Hematopoietic multipotent progenitor cell (in vitro differentiated cells): ENCODE data around the gene EIF2S3. TPM values are rescaled to one million over a fixed set of nuclear protein-coding genes. Genes with fewer than 3 reads are reported as not detected.
"Not testable (repeated sequence)": the region's sequence is repeated elsewhere in the genome, so short reads cannot be mapped to it uniquely, and the experiment has no call there.

ENCODE experiments used
- DNase-seq, 3 donors: peaks; one replicate each; pipeline ENCODE4 v3.0.0-alpha.2; 2011 to 2015; ENCODE audit warnings: low read depth in 2 of 3, low spot score in 2 of 3
- total RNA-seq: library from RNA; depleted of rRNA; stranded (reverse); fragments of >200 nt; gene quantifications from one replicate; pipeline ENCODE4 v1.2.3, GENCODE V29; 2012

Gene EIF2S3
- 390 TPM for total RNA-seq

DNA sequence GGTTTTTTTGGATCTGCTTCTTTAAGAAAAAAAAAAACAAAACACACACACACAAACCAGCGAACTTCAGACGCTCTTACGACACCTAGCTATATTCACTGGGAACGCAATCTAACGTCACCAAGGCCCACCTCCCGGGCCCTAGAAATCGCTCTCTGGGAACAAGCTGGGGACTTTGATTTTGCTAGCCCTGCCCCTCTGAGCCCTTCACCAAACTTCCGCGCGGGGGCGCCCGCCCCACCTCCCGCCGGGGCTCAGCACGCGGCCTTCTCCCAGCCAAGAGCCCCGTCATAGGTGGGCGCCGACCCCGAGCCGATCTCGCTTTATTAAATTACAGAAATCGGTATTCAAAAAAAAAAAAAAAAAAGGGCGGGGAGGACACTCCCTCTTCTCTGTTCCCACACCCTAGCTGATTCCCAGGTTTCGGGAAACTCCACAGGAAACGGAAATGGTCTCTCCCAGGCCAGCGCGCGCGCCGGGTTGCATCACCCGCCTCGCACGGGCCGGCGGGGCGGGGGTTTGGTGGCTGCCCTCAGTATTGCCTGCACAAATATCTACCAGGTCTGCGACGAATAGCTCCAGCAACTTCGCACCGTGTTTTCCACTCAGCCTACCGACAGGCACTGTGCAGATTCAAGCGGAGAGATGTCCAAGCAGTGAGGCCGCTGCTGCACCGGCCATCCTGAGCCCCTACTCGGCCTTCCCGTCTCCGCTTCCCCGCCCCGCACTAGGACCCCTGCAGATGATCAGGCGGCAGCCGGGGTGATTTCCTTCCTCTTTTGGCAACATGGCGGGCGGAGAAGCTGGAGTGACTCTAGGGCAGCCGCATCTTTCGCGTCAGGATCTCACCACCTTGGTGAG lies at the start of gene EIF2S3:
TSS of gene EIF2S3 (plus strand) at position 775 of the 861 bp plus-strand sequence. CDS start at position 788, 13 bp downstream.
- peak; percentile 85 to 96 (median 91) for DNase-seq

DNA sequence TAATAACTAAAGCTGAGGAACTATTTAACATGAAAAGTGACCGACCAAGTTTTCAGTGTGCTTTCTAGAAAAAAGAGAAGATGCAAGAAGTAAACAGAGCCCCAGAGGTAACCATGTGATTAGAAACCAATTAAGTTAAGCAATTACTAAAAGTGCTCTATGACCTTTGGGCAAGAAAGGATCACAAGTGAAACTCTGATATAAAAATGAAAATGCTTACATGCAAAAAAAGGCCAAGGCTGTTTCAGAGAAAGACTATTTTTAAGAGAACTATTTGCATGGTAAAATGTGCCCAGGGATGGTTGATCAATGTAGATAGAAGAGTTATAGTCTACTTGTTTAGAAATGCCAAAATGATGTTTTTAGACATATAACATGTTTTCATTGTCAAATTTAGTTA lies 49.7 kb upstream of the EIF2S3 start:
- DNase-seq, result no peak

DNA sequence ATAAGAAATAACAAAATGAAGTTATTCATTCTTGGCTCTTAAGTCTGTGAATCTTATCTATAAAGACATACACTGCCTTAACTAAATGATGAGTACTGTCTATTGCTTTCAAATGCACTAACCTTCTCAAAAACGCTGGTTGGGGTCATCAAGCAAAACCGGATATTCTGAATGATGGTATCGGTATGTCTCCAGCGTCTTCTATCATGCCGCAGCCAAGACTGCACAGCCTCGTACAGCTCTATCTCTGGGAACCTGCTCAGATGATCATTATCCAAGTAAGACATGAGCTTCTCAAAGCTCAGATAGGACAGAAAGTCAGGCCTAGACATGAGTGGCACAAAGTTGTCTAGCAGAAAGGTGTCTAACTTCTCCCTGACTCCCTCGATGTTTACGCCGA lies 48.9 kb upstream of the EIF2S3 start:
- no peak for DNase-seq

DNA sequence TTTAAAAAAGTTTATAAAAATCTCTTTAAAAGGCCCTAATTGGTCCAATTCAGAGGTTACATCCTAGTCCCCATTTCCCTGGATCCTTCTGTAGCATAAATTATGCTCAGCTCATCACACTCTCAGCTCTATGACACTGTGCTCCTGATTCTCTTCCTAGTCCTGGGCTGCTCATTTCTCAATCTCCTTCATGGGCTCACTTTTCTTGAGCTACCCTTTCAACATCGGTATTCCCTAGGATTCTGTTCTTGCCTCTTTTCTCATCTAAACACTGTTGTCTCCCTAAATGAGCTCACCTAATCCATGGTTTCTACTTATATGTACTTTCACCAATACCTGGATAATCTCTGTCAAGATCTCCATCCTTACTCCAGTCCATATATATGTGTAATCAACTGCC lies 42.5 kb upstream of the EIF2S3 start:
- DNase-seq, result no peak

DNA sequence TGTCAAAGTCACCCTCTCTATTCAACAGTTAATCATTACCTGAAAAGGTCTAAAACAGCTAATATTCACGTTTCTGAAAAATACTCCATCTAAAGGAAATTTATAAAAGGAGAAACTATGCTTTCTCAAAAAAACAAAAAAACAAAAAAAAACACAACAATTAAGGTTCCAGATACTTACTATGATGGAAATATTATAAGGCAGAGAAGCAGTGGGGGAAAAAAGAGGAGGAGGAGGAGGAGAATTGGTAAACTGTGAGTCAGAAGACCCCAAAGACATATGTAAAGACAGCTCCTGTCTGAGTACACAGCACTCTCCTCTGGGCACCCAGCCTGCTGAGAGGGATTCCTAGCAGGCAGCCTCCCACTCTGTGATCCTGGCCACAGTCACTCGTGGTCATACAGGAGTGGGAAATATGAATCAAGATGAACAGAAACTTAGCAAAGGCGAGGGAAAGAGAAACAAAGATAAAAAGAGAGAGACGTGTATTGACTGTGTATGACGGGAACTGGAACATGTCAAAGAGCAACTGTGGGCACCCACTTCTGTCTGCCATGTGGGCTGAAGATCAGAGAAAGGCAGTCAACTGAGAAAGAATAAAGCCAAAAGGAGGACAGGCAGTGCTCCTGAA lies 40.3 kb upstream of the EIF2S3 start:
- no peak for DNase-seq

DNA sequence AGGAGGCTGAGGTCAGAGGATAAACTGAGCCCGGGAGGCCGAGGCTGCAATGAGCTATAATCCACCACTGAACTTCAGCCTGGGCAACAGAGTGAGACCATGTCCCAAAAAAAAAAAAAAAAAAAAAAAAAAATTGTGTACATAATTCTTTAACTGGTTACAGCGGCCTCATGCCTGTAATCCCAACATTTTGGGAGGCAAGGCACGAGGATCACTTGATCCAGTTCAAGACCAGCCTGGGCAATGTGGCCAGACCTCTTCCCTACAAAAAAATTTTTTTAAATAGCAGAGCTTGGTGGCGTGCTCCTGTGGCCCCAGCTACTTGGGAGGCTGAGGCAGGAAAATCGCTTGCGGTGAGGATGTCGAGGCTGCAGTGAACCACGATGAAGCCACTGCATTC lies 37.1 kb upstream of the EIF2S3 start:
- DNase-seq, result no peak

DNA sequence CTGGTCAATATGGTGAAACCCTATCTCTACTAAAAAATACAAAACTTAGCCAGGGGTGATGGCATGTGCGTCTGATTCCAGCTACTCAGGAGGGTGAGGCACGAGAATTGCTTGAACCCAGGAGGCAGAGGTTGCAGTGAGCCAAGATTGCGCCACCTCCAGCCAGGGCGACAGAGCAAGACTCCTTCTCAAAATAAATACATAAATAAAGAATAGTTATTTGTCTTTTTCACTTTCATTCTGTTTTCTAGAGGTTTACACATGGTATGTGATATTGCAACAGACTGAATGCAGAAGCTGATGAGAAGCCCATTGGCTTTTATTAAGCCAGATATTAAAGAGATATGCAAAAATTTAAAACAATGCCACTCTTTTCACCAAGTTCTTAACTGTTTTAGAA lies 35.9 kb upstream of the EIF2S3 start:
- no peak for DNase-seq

DNA sequence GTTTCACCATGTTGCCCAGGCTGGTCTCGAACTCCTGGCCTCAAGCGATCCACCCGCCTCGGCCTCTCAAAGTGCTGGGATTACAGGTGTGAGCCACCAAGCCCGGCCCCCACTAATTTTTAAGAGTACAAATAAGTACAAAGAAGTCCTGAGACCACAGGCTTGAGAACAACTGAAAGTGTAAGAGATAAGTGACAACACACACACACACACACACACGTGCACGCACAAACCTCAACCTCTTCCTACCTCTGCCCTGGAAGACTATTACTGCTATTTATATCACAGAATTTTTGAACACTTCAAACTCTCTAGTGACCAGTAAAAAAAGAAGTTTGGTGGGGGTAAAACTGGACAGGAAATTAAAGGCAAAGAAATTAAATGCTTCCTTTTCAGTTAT lies 35.3 kb upstream of the EIF2S3 start:
- DNase-seq, result peak in 1 of 3 donors; percentile 2

DNA sequence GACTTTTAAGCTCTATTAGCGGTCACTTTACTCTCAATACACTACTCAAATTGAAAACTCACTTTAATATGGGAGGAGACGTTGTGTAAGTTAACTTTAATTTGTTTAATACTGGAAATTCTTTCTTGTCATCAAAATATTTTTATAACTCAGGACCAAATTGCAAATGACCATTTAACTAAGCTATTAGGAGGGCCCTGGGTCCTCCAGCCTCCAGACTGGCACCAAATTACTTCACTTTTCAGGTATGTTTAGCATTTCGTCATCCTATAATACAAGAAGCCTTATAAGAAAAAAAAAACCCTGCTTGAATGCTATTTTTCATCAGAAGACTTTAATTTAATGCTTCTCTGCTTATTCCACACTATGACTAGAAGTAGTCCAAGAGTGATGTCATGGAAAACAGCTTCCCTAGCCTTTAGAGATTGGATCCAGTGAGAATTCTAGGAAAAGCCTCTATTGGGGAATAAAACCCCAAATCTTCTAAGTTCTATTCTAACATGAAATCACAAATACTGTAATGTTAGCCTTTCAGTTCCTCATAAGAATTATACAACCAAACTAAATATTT lies 34.4 kb upstream of the EIF2S3 start:
- DNase-seq, result no peak

DNA sequence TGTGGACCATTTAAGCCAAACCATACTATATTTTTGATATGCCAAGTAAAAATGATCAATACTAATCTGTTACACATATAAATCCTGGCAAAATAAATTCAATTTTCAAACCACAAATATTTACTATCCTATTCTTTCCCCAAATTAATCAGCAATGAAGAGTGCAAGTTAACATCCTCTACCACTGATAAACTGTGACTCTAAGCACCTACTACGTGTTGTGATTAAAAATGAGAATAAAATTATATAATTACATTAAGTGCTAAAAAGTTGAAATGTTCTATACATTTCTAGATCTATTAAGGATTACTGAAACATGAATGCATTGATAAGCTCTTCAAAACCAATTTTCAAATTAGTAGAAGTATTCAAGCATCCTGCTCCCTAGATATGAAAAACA lies 31.2 kb upstream of the EIF2S3 start:
- DNase-seq, result no peak

DNA sequence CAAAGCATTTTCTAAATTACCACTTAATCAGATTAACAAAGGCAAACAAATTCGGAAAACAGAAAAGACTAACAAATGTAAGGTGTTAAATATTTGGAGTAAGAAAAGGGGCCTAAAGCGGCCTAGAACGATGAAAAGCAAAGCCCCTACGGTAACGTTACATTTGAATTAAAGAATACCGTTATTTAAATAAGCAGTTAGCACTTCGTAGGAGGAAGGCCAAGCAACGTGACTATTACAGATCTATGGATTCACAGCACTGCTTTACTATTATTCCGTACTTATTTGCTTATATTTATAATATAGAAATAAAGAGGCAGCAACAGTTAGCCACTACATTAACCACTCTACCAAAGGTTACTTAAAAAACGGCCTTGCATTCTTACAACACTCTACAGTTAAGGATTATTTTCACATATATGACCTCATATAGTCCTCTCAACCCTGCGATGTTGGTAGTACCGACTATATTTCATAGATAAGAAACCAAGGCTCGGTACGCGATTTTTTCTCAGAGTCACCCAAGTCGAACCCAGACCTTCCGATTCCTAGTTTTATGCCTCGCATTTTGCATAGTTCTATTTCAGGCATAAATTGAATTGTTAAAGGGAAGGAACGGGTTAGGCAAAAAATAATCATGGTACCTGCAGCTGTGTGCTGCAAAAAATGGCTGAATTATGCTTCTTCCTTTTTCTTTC lies 30.6 kb upstream of the EIF2S3 start:
- no peak for DNase-seq

DNA sequence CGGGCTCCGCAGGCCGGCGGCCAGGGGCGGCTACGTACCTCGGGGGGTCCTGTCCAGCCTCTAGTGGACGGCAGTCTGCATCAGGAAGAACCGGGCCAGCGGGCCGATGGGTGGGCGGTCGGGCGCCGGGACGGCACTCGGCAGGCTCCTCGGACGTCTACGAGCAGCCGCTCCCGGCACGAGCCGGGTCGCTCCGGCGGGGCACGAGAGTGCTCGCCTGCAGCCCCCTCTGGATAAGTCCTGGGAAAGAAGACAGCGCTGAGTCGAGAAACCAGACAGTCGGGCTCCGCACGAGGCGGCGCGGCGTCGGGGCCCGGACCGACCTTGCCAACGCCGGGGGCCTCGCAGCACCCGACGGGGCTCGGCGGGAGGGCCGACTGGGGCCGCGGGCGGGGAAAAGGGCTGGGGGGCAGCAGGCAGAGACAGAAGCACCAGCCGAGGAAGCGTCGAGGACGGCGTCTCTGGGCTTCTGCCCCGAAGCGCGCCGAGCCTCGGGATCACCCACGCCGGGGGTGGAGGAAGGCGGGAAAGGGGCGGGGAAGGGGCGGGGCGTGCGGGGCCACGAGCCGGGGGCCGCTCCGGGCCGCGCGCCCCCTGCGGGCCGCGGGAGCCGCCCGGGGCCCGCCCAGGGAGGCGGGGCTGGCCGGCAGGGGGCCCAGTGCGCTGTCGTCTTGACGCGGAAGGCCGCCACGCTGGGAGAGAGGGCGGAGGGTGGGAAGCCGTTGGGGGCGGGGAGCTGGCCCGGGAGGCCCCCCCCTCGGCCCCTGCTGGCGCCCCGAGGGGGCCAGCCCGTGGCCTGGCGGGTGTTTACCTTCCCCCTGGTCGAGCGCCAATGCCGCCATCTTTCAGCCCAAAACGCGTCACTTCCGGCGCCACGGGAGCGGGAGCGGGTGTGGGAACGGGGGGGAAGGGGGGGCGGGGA lies 29.7 kb upstream of the EIF2S3 start:
- DNase-seq, result peak; percentile 55 to 91 (median 87)

DNA sequence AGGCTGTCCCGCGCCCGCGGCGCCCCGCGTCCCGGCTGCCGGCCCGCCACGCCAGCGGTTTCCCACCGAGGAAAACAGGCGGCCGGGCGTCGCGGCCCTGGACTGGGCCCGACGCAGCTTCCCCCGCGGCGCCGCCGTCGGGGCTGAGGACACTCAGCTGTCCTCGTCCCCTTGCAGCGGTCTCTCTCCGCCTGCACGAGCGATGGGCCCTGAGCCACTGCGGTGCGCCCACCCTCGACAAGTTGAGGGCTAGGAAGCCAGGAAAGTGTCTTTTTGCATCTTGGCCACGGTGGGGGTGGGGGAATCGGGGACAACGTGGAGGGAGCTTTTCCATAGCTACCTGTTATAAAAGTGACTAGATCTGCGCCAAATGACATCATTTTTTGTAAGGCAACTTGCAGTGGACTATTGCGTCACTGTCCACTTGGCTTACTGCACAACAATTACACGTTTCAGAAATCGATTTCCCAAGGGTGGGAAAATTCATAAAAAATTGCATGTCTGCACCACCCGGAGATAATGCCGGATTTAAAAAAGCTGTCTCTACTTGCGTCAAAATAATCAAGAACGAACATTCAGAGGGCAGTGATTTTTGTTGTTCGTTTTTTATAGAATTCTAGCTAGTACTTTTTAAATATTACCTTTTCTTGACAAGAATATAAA lies 28.9 kb upstream of the EIF2S3 start:
- peak in 2 of 3 donors; percentile 21 to 55 for DNase-seq

DNA sequence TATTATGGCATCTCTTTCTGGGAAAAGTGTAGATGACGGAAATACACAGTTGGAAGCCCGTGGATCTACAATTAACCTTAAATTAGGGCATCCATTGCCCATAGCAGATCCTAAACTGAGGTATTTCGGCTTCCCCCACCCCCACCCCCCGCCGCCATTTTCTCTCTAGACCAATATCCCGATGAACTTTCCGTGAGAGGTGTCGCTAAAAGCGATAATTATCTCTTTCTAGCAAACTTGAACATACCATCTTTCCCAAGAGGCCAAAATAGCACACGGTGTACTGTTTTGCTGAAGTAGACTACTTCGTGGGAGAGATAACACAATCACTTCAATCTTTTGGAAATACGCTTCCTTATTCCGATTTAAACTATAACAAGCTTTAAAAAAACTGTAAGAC lies 28.3 kb upstream of the EIF2S3 start:
- DNase-seq, result peak in 1 of 3 donors; percentile 29

DNA sequence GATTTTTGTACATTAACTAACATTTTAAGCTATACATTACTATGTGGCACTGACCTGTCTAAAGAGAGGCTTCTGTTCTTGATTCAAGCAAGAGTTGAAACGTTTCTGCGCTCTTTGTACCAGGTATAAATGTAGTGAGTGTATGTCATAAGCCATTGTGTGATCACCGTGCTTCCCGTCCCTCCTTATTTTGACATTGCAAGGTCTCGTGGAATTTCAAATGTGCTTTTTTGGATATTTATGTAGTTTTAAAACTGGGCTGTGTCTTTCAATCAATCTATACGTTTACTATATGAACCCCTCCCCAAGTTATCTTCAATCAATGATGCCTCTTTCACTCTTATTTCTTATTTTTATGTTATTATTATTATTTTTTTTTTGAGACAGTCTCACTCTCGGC lies 27.7 kb upstream of the EIF2S3 start, which contains the start of gene KLHL15:
TSS of gene KLHL15 (minus strand) at position 101 of the 400 bp plus-strand sequence. CDS start 20,493 bp downstream, outside the sequence.
- no peak for DNase-seq

DNA sequence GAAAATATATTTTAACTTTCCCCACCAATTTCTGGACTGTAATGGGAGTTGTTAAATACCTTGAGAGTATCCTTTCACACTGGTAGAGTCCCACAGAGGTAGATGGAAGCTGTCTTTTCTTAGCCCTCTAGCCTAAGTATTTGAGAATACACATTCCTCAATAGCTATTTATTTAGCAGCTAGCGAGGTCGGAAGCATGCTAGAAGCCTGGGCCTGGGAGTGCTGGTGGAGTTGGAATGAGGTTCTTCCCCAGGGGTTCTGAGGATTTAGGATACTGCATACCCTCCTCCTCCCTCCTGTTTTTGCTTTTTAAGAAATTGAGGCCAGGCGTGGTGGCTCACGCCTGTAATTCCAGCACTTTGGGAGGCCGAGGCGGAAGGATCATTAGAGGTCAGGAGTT lies 26.8 kb upstream of the EIF2S3 start:
- DNase-seq, result no peak

DNA sequence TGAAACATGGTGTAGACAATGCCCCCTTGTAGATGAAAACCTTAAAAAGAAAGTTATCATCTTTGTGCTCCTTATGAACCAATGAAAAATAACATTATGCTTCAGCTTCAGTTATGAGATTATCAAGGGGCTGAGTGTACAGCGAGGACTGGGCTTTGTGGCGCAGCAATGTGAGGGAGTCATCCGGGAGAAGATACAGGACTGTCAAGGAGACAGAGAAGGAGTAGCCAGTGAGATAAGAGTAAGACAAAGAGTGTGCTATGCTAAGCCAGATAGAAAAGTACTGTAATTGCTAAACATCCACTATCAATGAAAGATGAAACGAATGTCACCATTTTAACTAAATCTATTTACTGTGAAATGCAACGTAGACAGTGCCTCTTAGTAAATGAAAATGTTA lies 24.2 kb upstream of the EIF2S3 start:
- DNase-seq, result no peak

DNA sequence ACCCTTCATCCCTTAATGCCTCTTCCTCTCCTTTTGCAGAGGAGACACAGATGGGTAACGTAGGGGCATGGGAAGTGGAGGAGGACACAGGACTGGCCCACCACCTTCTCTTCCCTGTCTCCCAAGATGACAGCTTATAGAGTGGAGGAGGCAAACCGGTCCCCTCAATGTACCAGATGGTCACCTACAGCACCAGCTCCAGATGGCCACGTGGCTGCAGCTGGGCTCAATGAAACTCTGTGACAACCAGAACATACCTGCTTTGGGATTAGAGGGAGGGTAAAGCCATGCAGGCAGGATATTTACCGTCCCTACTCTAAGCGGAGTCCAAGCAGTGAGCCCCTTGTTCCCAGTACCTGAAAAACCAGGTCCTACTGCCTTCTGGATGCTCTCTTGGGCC lies 20.3 kb upstream of the EIF2S3 start:
- no peak for DNase-seq

DNA sequence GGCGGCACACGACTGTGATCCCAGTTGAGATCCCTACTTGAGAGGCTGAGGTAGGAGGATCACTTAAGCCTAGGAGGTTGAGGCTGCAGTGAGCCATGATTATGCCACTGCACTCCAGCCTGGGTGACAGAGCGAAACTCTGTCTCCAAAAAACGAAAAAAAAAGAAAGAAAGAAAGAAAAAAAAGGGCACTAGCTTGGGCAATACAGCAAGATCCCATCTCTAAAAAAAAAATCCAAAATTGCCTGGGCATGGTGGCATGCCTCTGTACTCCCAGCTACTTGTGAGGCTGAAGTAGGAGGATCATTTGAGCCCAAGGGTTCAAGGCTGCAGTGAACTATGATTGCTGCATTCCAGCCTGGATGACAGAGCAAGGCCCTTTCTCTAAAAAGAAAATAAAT lies 17.0 kb upstream of the EIF2S3 start:
- DNase-seq, result no peak

DNA sequence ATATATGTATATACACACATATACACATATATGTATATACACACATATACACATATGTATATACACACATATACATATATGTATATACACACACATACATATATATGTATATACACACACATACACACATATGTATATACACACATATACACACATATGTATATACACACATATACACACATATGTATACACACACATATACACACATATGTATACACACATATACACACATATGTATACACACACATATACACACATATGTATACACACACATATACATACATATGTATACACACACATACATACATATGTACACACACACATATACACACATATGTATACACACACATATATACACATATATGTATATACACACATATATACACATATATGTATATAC lies 8.7 kb upstream of the EIF2S3 start:
- DNase-seq, result not testable (repeated sequence)
